Epithelial cell of esophagus (primary cell): ENCODE data around the gene CELF3.
A peak's percentile ranks its signal among the peaks of the same experiment; 100 is the strongest.
"Not testable (repeated sequence)": the region's sequence is repeated elsewhere in the genome, so short reads cannot be mapped to it uniquely, and the experiment has no call there.

Source experiments
- DNase-seq: peaks from one replicate; pipeline ENCODE4 v3.0.0; 2010; ENCODE audit warnings: low read depth
- H3K4me3 ChIP-seq: 2 replicates; pipeline ENCODE4 v1.5.1; 2011; ENCODE audit warnings: mild to moderate bottlenecking, low read length, control low read depth
- CTCF ChIP-seq: IDR thresholded peaks from 2 replicates; pipeline ENCODE4 v1.5.1; 2011; ENCODE audit warnings: low read depth, mild to moderate bottlenecking, low read length, control low read depth, inconsistent platforms; ENCODE audit not compliant: insufficient read depth; ENCODE audit errors: missing control alignments

CELF3 gene

DNA sequence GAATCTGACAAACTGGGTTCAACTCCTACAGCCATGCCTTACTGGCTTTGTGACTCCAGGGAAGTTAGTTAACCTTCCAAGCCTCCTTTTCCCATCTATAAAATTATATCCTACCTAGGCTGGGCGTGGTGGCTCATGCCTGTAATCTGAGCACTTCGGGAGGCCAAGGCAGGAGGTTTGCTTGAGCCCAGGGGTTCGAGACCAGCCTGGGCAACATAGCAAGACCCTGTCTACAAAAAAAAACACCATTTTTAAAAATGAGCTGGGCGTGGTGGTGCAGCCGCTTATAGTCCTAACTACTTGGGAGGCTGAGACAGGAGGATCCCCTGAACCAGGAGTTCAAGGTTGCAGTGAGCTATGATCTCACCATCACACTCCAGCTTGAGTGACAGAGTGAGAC lies 15.1 kb downstream of the CELF3 start:
- no peak for TF ChIP-seq CTCF
- DNase-seq = no peak
- no peak overlapping the region for H3K4me3 ChIP-seq

DNA sequence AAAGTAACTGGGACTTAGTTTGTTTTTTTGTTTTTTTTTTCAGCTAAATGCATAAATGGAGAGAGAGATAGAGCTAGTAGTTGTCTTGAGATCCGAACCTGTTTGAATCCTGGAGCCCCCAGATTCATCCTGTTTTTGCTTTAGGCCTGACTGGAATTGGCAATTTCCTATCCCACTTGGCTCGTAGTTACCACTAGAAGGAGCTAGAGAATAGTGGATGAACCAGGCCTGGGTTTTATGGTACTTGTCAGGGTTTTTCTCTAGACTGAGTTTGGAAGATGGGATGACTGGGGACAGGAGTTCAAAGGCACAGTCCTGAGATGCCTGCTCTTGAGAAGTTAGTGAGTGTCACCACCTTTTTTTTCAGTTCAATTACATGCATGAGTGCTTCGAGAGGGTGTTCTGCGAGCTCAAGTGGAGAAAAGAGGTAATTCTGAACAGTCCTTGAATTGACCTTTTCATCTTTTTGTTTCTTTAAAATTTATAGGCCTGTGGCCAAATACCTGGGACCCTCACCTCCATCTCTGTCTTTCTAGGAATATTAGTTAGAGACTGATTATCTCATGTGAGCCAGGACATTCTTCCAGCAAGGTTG lies 23.4 kb downstream of the CELF3 start:
- peak; percentile 83 for TF ChIP-seq CTCF
- H3K4me3 ChIP-seq = no peak overlapping the region
- peak; percentile 50 for DNase-seq

DNA sequence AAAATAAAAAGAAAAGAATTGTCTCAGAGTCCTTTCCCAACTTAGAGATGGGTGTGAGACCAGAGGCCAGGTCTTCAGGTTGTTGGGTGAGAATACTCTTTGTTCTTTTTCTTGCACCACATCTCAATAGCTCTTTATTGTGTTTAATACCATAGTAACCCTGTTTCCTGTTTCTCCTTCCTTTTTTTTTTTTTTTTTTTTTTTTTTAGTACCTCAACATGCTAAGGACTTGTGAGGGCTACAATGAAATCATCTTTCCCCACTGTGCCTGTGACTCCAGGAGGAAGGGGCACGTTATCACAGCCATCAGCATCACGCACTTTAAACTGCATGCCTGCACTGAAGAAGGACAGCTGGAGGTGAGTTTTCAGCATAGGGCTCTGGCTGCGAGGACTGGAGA lies 24.4 kb downstream of the CELF3 start:
- DNase-seq = no peak
- TF ChIP-seq CTCF = no peak
- H3K4me3 ChIP-seq = no peak overlapping the region

GRCh38 chr1:151689494-151689893 lies 27.1 kb downstream of the CELF3 start:
- no peak for DNase-seq
- no peak for TF ChIP-seq CTCF
- no peak overlapping the region for H3K4me3 ChIP-seq

DNA sequence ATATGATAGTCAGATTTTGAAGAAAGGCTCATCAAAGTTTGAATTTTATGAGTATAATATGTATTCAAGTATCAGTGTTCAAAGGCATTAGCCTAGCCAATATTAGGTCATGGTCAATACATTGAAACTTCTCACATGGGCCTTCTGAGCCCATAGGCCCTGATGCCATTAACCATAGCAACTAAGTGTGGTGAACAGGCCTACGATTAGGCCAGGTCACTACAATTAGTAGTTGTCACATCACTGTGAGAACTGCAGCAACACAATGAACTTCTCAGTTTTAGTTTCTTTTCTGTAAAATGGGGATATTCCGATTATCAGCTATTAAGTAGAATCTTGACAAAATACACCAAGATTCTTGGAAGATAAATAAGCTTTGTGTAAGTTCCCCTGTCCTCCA lies 30.0 kb downstream of the CELF3 start:
- DNase-seq = no peak
- TF ChIP-seq CTCF = no peak
- no peak overlapping the region for H3K4me3 ChIP-seq

- no peak for TF ChIP-seq CTCF
- no peak for DNase-seq
- H3K4me3 ChIP-seq = no peak overlapping the region
These were observed 32.5 kb downstream of the CELF3 start for GRCh38 chr1:151684128-151684527.

GRCh38 chr1:151682901-151683300 lies 33.7 kb downstream of the CELF3 start:
- not testable (repeated sequence) for DNase-seq, H3K4me3 ChIP-seq
